Hepatocyte (in vitro differentiated cells): ENCODE measurements around the gene ARAP1. TPM values are rescaled to one million over a fixed set of nuclear protein-coding genes. Genes with fewer than 3 reads are reported as not detected.

Experiments used
- DNase-seq: peaks from one replicate; pipeline ENCODE4 v3.0.0-alpha.2; 2016; ENCODE audit warnings: low spot score
- H2AFZ ChIP-seq: fragments of 200-600 bp; sonication (generic); 2 replicates; pipeline ENCODE4 v1.6.0; 2016; ENCODE audit warnings: antibody characterized with exemption, mild to moderate bottlenecking
- H3K27ac ChIP-seq: fragments of 200-600 bp; sonication (generic); 2 replicates; pipeline ENCODE4 v1.5.1; 2016; ENCODE audit warnings: mild to moderate bottlenecking
- H3K27me3 ChIP-seq: fragments of 200-600 bp; sonication (generic); 2 replicates; pipeline ENCODE4 v1.6.1; 2016
- H3K36me3 ChIP-seq: fragments of 200-600 bp; sonication (generic); replicated peaks from 2 replicates; pipeline ENCODE4 v1.5.1; 2016; ENCODE audit warnings: low read depth; ENCODE audit not compliant: insufficient read depth
- H3K4me1 ChIP-seq: fragments of 200-600 bp; sonication (generic); 2 replicates; pipeline ENCODE4 v1.5.1; 2016; ENCODE audit warnings: mild to moderate bottlenecking, moderate library complexity; ENCODE audit not compliant: insufficient read depth
- H3K4me2 ChIP-seq: fragments of 200-600 bp; sonication (generic); 2 replicates; pipeline ENCODE4 v1.6.0; 2016
- H3K4me3 ChIP-seq: fragments of 200-600 bp; sonication (generic); 2 replicates; pipeline ENCODE4 v1.5.1; 2016; ENCODE audit warnings: mild to moderate bottlenecking
- H3K79me2 ChIP-seq: fragments of 200-600 bp; sonication (generic); 2 replicates; pipeline ENCODE4 v1.6.0; 2017; ENCODE audit warnings: mild to moderate bottlenecking
- H3K9me2 ChIP-seq: fragments of 200-600 bp; sonication (generic); replicated peaks from 2 replicates; pipeline ENCODE4 v1.6.0; 2017; ENCODE audit warnings: mild to moderate bottlenecking; ENCODE audit not compliant: insufficient read depth
- H3K9me3 ChIP-seq: fragments of 200-600 bp; sonication (generic); 2 replicates; pipeline ENCODE4 v1.5.1; 2016; ENCODE audit warnings: low read depth, mild to moderate bottlenecking
- H4K20me1 ChIP-seq: fragments of 200-600 bp; sonication (generic); 2 replicates; pipeline ENCODE4 v1.6.0; 2016; ENCODE audit warnings: mild to moderate bottlenecking; ENCODE audit not compliant: insufficient read depth, poor library complexity, severe bottlenecking
- EZH2 ChIP-seq: fragments of 200-600 bp; sonication (generic); IDR thresholded peaks from 2 replicates; pipeline ENCODE4 v1.6.1; 2016; ENCODE audit warnings: antibody characterized with exemption, mild to moderate bottlenecking, borderline replicate concordance
- EZH2phosphoT487 ChIP-seq: fragments of 200-600 bp; sonication (generic); IDR thresholded peaks from one replicate; pipeline ENCODE4 v1.6.1; 2018; ENCODE audit warnings: antibody characterized with exemption, mild to moderate bottlenecking, low read depth, moderate library complexity; ENCODE audit not compliant: unreplicated experiment, severe bottlenecking
- WGBS: methylation state at CpG from one replicate; pipeline ENCODE4 v1.1.6; 2016; ENCODE audit warnings: low lambda C conversion rate; ENCODE audit errors: missing lambda C conversion rate; 5-methylcytosine and 5-hydroxymethylcytosine counted together
- polyA plus RNA-seq: library from polyadenylated mRNA; unstranded; fragments of >200 nt; fragmentation: Nextera tagmentation; extraction: Ambion mirVana; gene quantifications from 2 replicates; pipeline ENCODE4 v1.2.1, GENCODE V29; 2016
- total RNA-seq: library from RNA; depleted of rRNA; stranded (reverse); fragments of >200 nt; gene quantifications from 2 replicates; pipeline ENCODE4 v1.2.3, GENCODE V29; 2014
- TF ChIP-seq, protein P1 (sequence below): fragments of 200-600 bp; sonication (generic); IDR thresholded peaks from 2 replicates; pipeline ENCODE4 v1.5.1; 2016; ENCODE audit warnings: antibody characterized with exemption, mild to moderate bottlenecking; ENCODE audit not compliant: poor library complexity

Gene ARAP1
- total and polyA plus RNA-seq, 2 experiments from 2014 or later = 60.2 to 118 TPM

DNA sequence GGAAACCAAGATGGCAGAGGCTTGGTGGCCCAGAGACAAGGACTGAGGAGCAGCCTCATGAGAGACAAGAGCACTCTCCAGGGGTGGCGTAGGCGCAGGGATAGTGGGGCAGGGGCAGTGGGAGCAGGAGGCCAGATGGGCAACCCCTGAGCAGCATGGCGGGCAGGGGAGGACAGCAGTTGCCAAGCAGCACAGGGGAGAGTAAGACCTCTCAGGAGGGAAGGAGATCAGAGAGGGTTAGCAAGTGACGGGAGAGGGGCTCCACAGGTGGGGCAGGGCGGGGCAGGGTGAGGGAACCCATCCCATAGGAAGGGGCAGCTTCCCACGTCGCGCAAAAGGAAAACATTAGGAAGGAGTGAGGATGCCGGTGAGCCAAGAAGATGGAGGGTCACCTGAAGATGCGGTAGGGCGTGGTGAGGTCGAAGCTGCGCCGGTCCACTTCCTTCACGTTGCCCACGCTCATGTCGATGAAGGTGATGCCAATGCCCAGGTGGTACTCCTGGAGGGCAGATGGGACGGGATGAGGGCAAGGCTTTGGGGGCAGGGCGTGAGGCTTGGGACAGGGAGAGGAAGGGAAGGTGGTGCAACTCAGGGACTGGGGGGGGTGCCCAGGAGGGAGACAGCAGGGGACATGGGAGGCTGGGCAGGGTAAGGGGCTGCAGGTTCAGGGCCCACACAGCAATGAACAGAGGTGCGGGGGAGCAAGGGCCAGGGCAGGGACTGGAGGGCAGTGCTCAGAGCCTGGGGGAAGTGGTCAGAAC is 42.5 kb downstream of the ARAP1 start:
- H3K4me3 ChIP-seq = no peak overlapping the region
- no peaks in the 10 kb centered on the region for H3K36me3 ChIP-seq
- peaks cover 8% of the 10 kb centered on the region for H3K4me1 ChIP-seq
- 98% methylated on average over 19 of the region's 20 CpGs for WGBS
- no peak for TF ChIP-seq EZH2
- TF ChIP-seq, protein P1, sequence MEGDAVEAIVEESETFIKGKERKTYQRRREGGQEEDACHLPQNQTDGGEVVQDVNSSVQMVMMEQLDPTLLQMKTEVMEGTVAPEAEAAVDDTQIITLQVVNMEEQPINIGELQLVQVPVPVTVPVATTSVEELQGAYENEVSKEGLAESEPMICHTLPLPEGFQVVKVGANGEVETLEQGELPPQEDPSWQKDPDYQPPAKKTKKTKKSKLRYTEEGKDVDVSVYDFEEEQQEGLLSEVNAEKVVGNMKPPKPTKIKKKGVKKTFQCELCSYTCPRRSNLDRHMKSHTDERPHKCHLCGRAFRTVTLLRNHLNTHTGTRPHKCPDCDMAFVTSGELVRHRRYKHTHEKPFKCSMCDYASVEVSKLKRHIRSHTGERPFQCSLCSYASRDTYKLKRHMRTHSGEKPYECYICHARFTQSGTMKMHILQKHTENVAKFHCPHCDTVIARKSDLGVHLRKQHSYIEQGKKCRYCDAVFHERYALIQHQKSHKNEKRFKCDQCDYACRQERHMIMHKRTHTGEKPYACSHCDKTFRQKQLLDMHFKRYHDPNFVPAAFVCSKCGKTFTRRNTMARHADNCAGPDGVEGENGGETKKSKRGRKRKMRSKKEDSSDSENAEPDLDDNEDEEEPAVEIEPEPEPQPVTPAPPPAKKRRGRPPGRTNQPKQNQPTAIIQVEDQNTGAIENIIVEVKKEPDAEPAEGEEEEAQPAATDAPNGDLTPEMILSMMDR = no peak
- TF ChIP-seq EZH2phosphoT487 = no peak
- H3K27ac ChIP-seq = no peak overlapping the region
- no peaks in the 10 kb centered on the region for H3K27me3 ChIP-seq
- peaks cover under 1% of the 10 kb centered on the region for H4K20me1 ChIP-seq
- H3K79me2 ChIP-seq = peaks cover 9% of the 10 kb centered on the region
- no peak for DNase-seq
- no peaks in the 10 kb centered on the region for H3K9me2 ChIP-seq
- no peak overlapping the region for H3K4me2 ChIP-seq
- H3K9me3 ChIP-seq = no peaks in the 10 kb centered on the region
- no peak overlapping the region for H2AFZ ChIP-seq

DNA sequence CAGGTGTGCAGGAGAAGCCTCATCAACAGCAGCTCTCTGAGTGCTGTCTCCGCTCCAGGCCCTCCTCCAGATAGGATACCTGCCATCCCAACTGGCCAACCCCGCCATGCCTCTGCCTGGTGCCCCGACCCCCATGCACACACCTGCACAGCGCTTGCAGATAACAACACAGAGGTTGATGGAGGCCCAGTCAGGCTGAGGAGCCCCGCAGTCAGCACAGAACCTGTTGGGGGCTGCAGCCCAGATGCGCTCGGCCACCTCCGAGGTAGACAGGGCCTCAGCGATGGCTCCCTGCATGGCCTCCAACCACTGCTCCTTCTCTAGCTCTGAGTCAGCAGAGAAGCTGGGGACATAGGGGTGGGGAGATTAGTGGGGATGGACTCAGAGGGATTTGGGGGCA is 45.2 kb downstream of the ARAP1 start:
- Histone ChIP-seq H3K4me1 (peaks cover 4% of the 10 kb centered on the region), H3K4me3 (no peak overlapping the region), H3K9me2 (no peaks in the 10 kb centered on the region), H3K9me3 (no peaks in the 10 kb centered on the region), H4K20me1 (no peaks in the 10 kb centered on the region), H3K4me2 (no peak overlapping the region), H3K36me3 (no peaks in the 10 kb centered on the region), H3K27ac (no peak overlapping the region), H3K27me3 (no peaks in the 10 kb centered on the region), H2AFZ (no peak overlapping the region), H3K79me2 (no peaks in the 10 kb centered on the region)
- DNase-seq = no peak
- 97% methylated on average over 9 of the region's 9 CpGs for WGBS
- TF ChIP-seq EZH2phosphoT487 (no peak), EZH2 (no peak)
- TF ChIP-seq, protein P1 = no peak

DNA sequence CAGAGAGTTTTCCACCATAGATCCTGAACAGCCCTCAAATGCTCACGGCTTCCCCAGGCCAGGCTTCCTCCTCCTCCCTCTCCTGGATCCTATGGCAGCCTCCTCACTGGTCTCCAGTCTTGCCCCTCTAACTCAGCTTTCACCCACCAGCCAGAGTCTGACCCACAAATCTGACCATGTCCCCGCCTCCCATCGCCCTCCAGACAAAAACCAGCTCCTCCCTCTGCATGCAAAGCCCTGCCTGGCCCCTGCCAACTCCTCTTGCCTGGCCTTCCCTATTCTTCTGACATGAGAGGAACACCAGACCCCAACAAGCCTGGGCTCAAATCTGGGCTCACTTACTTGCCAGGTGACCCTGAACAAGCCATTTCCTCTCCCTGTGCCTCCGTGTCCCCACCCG is 45.6 kb downstream of the ARAP1 start:
- DNase-seq = no peak
- no peaks in the 10 kb centered on the region for H3K27me3 ChIP-seq
- H3K4me2 ChIP-seq = no peak overlapping the region
- no peaks in the 10 kb centered on the region for H3K79me2 ChIP-seq
- no peak overlapping the region for H2AFZ ChIP-seq
- no peaks in the 10 kb centered on the region for H3K9me2 ChIP-seq
- peaks cover 4% of the 10 kb centered on the region for H3K4me1 ChIP-seq
- H3K9me3 ChIP-seq = no peaks in the 10 kb centered on the region
- no peak overlapping the region for H3K4me3 ChIP-seq
- 81% methylated on average over 5 of the region's 5 CpGs for WGBS
- no peak for TF ChIP-seq EZH2phosphoT487
- TF ChIP-seq, protein P1 = no peak
- no peak for TF ChIP-seq EZH2
- H3K27ac ChIP-seq = no peak overlapping the region
- no peaks in the 10 kb centered on the region for H3K36me3 ChIP-seq
- no peaks in the 10 kb centered on the region for H4K20me1 ChIP-seq
